ENCODE measurements around the gene DMGDH.

Gene DMGDH

GRCh38 chr5:79056847-79057246 lies 12.6 kb downstream of the DMGDH start:
- TF ChIP-seq NFIC (IDR thresholded peaks at IDR 0.05): no peak
- no peak for TF ChIP-seq EP300 (IDR thresholded peaks at IDR 0.05; ENCODE audit: borderline replicate concordance)
- no peak for TF ChIP-seq TAF1 (IDR thresholded peaks at IDR 0.05; ENCODE audit: low read depth)
- TF ChIP-seq TEAD4 (IDR thresholded peaks at IDR 0.05): no peak
- no peak for TF ChIP-seq CREB1 (IDR thresholded peaks at IDR 0.05; ENCODE audit: low read depth)
- no peak for TF ChIP-seq YY1 (IDR thresholded peaks at IDR 0.05; ENCODE audit: low read depth)
- TF ChIP-seq, protein P1, sequence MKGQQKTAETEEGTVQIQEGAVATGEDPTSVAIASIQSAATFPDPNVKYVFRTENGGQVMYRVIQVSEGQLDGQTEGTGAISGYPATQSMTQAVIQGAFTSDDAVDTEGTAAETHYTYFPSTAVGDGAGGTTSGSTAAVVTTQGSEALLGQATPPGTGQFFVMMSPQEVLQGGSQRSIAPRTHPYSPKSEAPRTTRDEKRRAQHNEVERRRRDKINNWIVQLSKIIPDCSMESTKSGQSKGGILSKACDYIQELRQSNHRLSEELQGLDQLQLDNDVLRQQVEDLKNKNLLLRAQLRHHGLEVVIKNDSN (IDR thresholded peaks at IDR 0.05): no peak
- TF ChIP-seq RAD21 (IDR thresholded peaks at IDR 0.05; ENCODE audit: low read depth): no peak
- TF ChIP-seq ZBTB7A (IDR thresholded peaks at IDR 0.05; ENCODE audit: low read depth): no peak
- TF ChIP-seq CEBPB (IDR thresholded peaks at IDR 0.05): no peak
- no peak for TF ChIP-seq TCF12 (IDR thresholded peaks at IDR 0.05; ENCODE audit: low read depth)
- TF ChIP-seq, protein P2, sequence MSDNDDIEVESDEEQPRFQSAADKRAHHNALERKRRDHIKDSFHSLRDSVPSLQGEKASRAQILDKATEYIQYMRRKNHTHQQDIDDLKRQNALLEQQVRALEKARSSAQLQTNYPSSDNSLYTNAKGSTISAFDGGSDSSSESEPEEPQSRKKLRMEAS (IDR thresholded peaks at IDR 0.05): no peak

GRCh38 chr5:79055017-79055416 lies 14.5 kb downstream of the DMGDH start:
- TF ChIP-seq EP300 (IDR thresholded peaks at IDR 0.05; ENCODE audit: borderline replicate concordance) (no peak), FOXM1 (IDR thresholded peaks at IDR 0.05; ENCODE audit: borderline replicate concordance, low read depth) (no peak), TEAD4 (IDR thresholded peaks at IDR 0.05) (no peak), RAD21 (IDR thresholded peaks at IDR 0.05; ENCODE audit: low read depth) (no peak), CREB1 (IDR thresholded peaks at IDR 0.05; ENCODE audit: low read depth) (no peak), TCF12 (IDR thresholded peaks at IDR 0.05; ENCODE audit: low read depth) (no peak), NFIC (IDR thresholded peaks at IDR 0.05) (no peak), REST (IDR thresholded peaks at IDR 0.05; ENCODE audit: low read depth) (no peak), YY1 (IDR thresholded peaks at IDR 0.05; ENCODE audit: low read depth) (no peak), ZBTB7A (IDR thresholded peaks at IDR 0.05; ENCODE audit: low read depth) (no peak), CEBPB (IDR thresholded peaks at IDR 0.05) (no peak), TAF1 (IDR thresholded peaks at IDR 0.05; ENCODE audit: low read depth) (no peak), EGR1 (IDR thresholded peaks at IDR 0.05) (no peak)
- TF ChIP-seq, protein P1 (IDR thresholded peaks at IDR 0.05): no peak
- TF ChIP-seq, protein P2 (IDR thresholded peaks at IDR 0.05): no peak

DNA sequence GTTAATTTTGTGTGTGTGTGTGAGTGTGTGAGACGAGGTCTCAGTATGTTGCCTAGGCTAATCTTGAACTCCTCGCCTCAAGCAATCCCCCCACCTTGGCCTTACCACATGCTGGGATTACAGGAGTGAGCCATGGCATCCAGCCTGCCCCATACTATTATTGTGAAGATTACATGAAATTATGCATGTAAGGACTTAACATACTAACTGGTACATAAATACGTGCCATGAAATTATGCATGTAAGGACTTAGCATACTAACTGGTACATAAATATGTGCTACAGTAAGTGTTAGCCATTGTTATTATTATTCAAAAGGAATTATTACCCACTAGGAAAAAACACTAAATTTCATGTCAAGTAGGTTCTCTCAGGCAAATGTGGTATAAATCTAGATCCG lies 16.2 kb downstream of the DMGDH start:
- TF ChIP-seq CEBPB (IDR thresholded peaks at IDR 0.05) (no peak), FOXM1 (IDR thresholded peaks at IDR 0.05; ENCODE audit: borderline replicate concordance, low read depth) (no peak), ZBTB7A (IDR thresholded peaks at IDR 0.05; ENCODE audit: low read depth) (no peak), EP300 (IDR thresholded peaks at IDR 0.05; ENCODE audit: borderline replicate concordance) (no peak), NFIC (IDR thresholded peaks at IDR 0.05) (no peak), TAF1 (IDR thresholded peaks at IDR 0.05; ENCODE audit: low read depth) (no peak)

DNA sequence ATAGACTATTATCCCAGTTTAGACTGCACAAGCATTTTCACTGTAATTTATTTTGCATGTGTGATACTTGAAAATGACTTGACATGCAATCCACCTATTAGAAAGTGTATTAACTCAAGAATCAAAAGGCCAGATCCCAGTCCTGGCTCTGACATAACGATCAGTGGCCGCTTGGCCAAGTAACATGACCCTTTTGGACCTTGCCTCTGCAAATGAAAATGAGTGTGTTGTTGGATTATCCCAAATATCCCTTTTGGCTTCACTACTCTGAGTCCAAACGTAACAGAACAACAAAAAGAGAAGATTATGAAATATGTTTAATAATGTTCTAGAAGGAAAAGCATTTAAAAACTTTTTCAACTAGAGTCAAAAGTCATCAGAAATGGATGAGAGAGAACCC lies 19.0 kb downstream of the DMGDH start:
- TF ChIP-seq, protein P1 (IDR thresholded peaks at IDR 0.05): no peak
- no peak for TF ChIP-seq YY1 (IDR thresholded peaks at IDR 0.05; ENCODE audit: low read depth)
- no peak for TF ChIP-seq TAF1 (IDR thresholded peaks at IDR 0.05; ENCODE audit: low read depth)
- TF ChIP-seq FOXM1 (IDR thresholded peaks at IDR 0.05; ENCODE audit: borderline replicate concordance, low read depth): no peak
- no peak for TF ChIP-seq EGR1 (IDR thresholded peaks at IDR 0.05)
- TF ChIP-seq EP300 (IDR thresholded peaks at IDR 0.05; ENCODE audit: borderline replicate concordance): no peak
- TF ChIP-seq CREB1 (IDR thresholded peaks at IDR 0.05; ENCODE audit: low read depth): no peak
- no peak for TF ChIP-seq ZBTB7A (IDR thresholded peaks at IDR 0.05; ENCODE audit: low read depth)
- TF ChIP-seq TEAD4 (IDR thresholded peaks at IDR 0.05): no peak
- no peak for TF ChIP-seq REST (IDR thresholded peaks at IDR 0.05; ENCODE audit: low read depth)
- TF ChIP-seq CEBPB (IDR thresholded peaks at IDR 0.05): no peak
- no peak for TF ChIP-seq TCF12 (IDR thresholded peaks at IDR 0.05; ENCODE audit: low read depth)
- no peak for TF ChIP-seq RAD21 (IDR thresholded peaks at IDR 0.05; ENCODE audit: low read depth)
- TF ChIP-seq, protein P2 (IDR thresholded peaks at IDR 0.05): no peak
- no peak for TF ChIP-seq NFIC (IDR thresholded peaks at IDR 0.05)

GRCh38 chr5:79048437-79048836 lies 21.0 kb downstream of the DMGDH start:
- TF ChIP-seq TAF1 (IDR thresholded peaks at IDR 0.05; ENCODE audit: low read depth) (no peak), NFIC (IDR thresholded peaks at IDR 0.05) (no peak), TEAD4 (IDR thresholded peaks at IDR 0.05) (no peak), YY1 (IDR thresholded peaks at IDR 0.05; ENCODE audit: low read depth) (no peak), CREB1 (IDR thresholded peaks at IDR 0.05; ENCODE audit: low read depth) (no peak), EGR1 (IDR thresholded peaks at IDR 0.05) (no peak), FOXM1 (IDR thresholded peaks at IDR 0.05; ENCODE audit: borderline replicate concordance, low read depth) (no peak), REST (IDR thresholded peaks at IDR 0.05; ENCODE audit: low read depth) (no peak), ZBTB7A (IDR thresholded peaks at IDR 0.05; ENCODE audit: low read depth) (no peak), CEBPB (IDR thresholded peaks at IDR 0.05) (no peak), RAD21 (IDR thresholded peaks at IDR 0.05; ENCODE audit: low read depth) (no peak), EP300 (IDR thresholded peaks at IDR 0.05; ENCODE audit: borderline replicate concordance) (no peak), TCF12 (IDR thresholded peaks at IDR 0.05; ENCODE audit: low read depth) (no peak)
- TF ChIP-seq, protein P1 (IDR thresholded peaks at IDR 0.05): no peak
- TF ChIP-seq, protein P2 (IDR thresholded peaks at IDR 0.05): no peak

Measured in Ishikawa (cell line).